ENCODE results near the gene TUBA4B. TPM values are rescaled to one million over a fixed set of nuclear protein-coding genes. Genes with fewer than 3 reads are reported as not detected.

Gene TUBA4B
- total RNA-seq, 1 experiment from 2014 or later = not detected

DNA sequence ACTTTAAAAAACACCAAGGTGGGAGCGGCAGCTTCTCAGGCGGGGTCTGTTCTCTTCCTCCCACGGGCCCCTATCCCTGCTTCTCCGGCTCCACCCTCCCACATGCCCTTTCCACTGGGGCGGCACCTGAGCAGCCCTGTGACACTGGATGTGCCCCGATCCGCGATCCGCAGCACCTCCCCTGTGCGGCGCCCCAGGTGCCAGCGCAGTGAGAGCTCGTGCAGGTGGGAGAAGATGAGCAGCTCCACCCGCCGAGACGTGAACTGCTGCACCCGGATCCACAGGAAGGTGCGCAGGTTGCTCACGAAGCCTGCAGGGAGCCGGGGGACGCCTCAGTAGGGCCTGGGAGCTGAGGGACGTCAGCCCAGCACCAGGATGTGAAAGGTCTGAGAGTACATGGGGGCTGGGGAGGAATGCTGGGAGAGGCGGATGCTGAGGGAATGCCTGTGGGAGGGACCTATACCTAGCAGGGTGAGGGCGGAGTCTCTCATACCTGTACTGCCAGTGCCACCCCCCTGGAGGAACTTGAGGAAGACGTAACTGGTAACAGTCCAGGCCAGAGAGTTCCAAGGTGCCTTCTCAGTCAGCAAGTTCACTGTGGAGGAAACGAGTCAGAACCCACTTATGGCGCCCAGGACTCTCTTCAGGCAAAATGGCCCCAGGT, 37.0 kb upstream of the TUBA4B start:
- Histone ChIP-seq H3K56ac (ENCODE audit: insufficient read length, low read depth, low read length) (no peak overlapping the region), H2BK5ac (ENCODE audit: insufficient read length, low read length) (no peak overlapping the region), H2BK120ac (ENCODE audit: low read depth, low read length, poor library complexity, severe bottlenecking) (no peak overlapping the region), H3K79me2 (ENCODE audit: insufficient read depth, low read length) (no peaks in the 10 kb centered on the region), H3K4me1 (ENCODE audit: insufficient read depth, low read length) (no peaks in the 10 kb centered on the region), H3T11ph (ENCODE audit: low read length) (no peak overlapping the region), H2BK12ac (ENCODE audit: insufficient read length, low read depth, low read length) (no peak overlapping the region), H3K9ac (ENCODE audit: extremely low read depth, insufficient read length, low read length) (no peak overlapping the region), H3K79me1 (ENCODE audit: insufficient read depth, low read depth, low read length, poor library complexity, severe bottlenecking) (no peaks in the 10 kb centered on the region), H3K4me2 (ENCODE audit: insufficient read depth, insufficient read length, low read length) (no peak overlapping the region), H3K9me3 (ENCODE audit: control insufficient read depth, low read depth, low read length) (no peaks in the 10 kb centered on the region), H4K5ac (ENCODE audit: insufficient read length, low read depth, low read length) (no peak overlapping the region), H2BK20ac (ENCODE audit: low read depth, low read length, poor library complexity, severe bottlenecking) (no peak overlapping the region), H4K91ac (ENCODE audit: insufficient read length, low read depth, low read length) (no peak overlapping the region), H3K27ac (ENCODE audit: insufficient read length, low read depth, low read length) (no peak overlapping the region), H3K4ac (ENCODE audit: low read depth, low read length) (no peak overlapping the region), H2AFZ (ENCODE audit: low read length) (no peak overlapping the region), H4K8ac (replicated peaks; ENCODE audit: insufficient read length, low read depth, low read length) (no peak overlapping the region), H3K18ac (ENCODE audit: insufficient read length, low read depth, low read length) (no peak overlapping the region), H4K20me1 (ENCODE audit: control insufficient read depth, insufficient read depth, insufficient read length) (no peaks in the 10 kb centered on the region), H3K23ac (ENCODE audit: insufficient read length, low read depth, low read length) (no peak overlapping the region), H2BK15ac (ENCODE audit: low read depth, low read length) (no peak overlapping the region), H3K23me2 (ENCODE audit: insufficient read length, low read depth, low read length, poor library complexity, severe bottlenecking) (peaks cover 7% of the 10 kb centered on the region), H3K14ac (ENCODE audit: insufficient read depth, low read length) (no peak overlapping the region), H3K27me3 (ENCODE audit: insufficient read depth, low read length) (no peaks in the 10 kb centered on the region), H2AK5ac (ENCODE audit: insufficient read length, low read length) (no peak overlapping the region)
- Mint-ChIP-seq H3K4me1 (peaks cover 19 to 23% of the 10 kb centered on the region in 2 experiments), H3K27ac (peak overlapping the region in 2 of 3 experiments; percentile 40 to 49; a peak in 1 of 7 replicates), H3K4me3 (peak overlapping the region in 1 of 2 experiments; percentile 38; a peak in 2 of 5 replicates), H3K9me3 (no peaks in the 10 kb centered on the region), H3K27me3 (ENCODE audit: low read depth) (peaks cover 3% of the 10 kb centered on the region; the same call in 1 of the 2 replicates), H3K36me3 (ENCODE audit: insufficient read depth in 1 of 3, low read depth in 3 of 3) (peaks cover 20 to 61% (median 51%) of the 10 kb centered on the region in 3 experiments)
- WGBS (ENCODE audit: extremely low coverage, insufficient read length, low lambda C conversion rate) = no CpG with 5 or more reads among the region's 27 CpGs
- peak; percentile 57 for DNase-seq
- TF ChIP-seq, protein P1, sequence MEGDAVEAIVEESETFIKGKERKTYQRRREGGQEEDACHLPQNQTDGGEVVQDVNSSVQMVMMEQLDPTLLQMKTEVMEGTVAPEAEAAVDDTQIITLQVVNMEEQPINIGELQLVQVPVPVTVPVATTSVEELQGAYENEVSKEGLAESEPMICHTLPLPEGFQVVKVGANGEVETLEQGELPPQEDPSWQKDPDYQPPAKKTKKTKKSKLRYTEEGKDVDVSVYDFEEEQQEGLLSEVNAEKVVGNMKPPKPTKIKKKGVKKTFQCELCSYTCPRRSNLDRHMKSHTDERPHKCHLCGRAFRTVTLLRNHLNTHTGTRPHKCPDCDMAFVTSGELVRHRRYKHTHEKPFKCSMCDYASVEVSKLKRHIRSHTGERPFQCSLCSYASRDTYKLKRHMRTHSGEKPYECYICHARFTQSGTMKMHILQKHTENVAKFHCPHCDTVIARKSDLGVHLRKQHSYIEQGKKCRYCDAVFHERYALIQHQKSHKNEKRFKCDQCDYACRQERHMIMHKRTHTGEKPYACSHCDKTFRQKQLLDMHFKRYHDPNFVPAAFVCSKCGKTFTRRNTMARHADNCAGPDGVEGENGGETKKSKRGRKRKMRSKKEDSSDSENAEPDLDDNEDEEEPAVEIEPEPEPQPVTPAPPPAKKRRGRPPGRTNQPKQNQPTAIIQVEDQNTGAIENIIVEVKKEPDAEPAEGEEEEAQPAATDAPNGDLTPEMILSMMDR (conservative IDR thresholded peaks at IDR 0.05) = no peak
